SK-N-SH treated with all-trans-retinoic acid at 6 μM for 48 hours (cell line): Measurements from ENCODE around the gene GNG13.

Experiments
- ATAC-seq: fragments of 200-7000 bp; cut with Tn5 transposase; 3 replicates; pipeline ENCODE4 v1.9.1; 2020; ENCODE audit warnings: mild to moderate bottlenecking, moderate library complexity
- ARNTL ChIP-seq: fragments of 450-650 bp; formaldehyde crosslinking; IDR thresholded peaks from 2 replicates; pipeline ENCODE4 v1.5.0; 2020; ENCODE audit warnings: low read depth, mild to moderate bottlenecking, moderate library complexity, borderline replicate concordance
- BACH2 ChIP-seq: fragments of 250-450 bp; sonication (Bioruptor Pico); IDR thresholded peaks from 2 replicates; pipeline ENCODE4 v1.9.0; 2021; ENCODE audit warnings: mild to moderate bottlenecking, borderline replicate concordance
- CREB5 ChIP-seq: fragments of 250-450 bp; sonication (Bioruptor Pico); IDR thresholded peaks from 2 replicates; pipeline ENCODE4 v1.5.1; 2020; ENCODE audit warnings: low read depth, mild to moderate bottlenecking, moderate library complexity
- CSDC2 ChIP-seq: fragments of 250-450 bp; sonication (Bioruptor Pico); IDR thresholded peaks from 2 replicates; pipeline ENCODE4 v1.5.0; 2020; ENCODE audit warnings: mild to moderate bottlenecking, moderate library complexity
- CSRNP3 ChIP-seq: fragments of 250-450 bp; sonication (Bioruptor Pico); IDR thresholded peaks from 2 replicates; pipeline ENCODE4 v1.5.1; 2021; ENCODE audit warnings: mild to moderate bottlenecking, moderate library complexity
- ESRRG ChIP-seq: fragments of 250-450 bp; sonication (Bioruptor Pico); IDR thresholded peaks from 2 replicates; pipeline ENCODE4 v1.6.1; 2021; ENCODE audit warnings: mild to moderate bottlenecking
- GLIS3 ChIP-seq: fragments of 250-450 bp; sonication (Bioruptor Pico); IDR thresholded peaks from 2 replicates; pipeline ENCODE4 v1.5.0; 2020; ENCODE audit warnings: mild to moderate bottlenecking, moderate library complexity
- ISL1 ChIP-seq: fragments of 250-450 bp; sonication (Bioruptor Pico); IDR thresholded peaks from 2 replicates; pipeline ENCODE4 v2.1.2; 2022; ENCODE audit warnings: mild to moderate bottlenecking, moderate library complexity
- PATZ1 ChIP-seq: fragments of 250-450 bp; sonication (Bioruptor Pico); IDR thresholded peaks from 2 replicates; pipeline ENCODE4 v1.8.0; 2020; ENCODE audit warnings: mild to moderate bottlenecking, moderate library complexity, borderline replicate concordance
- POU6F1 ChIP-seq: fragments of 250-450 bp; sonication (Bioruptor Pico); IDR thresholded peaks from 2 replicates; pipeline ENCODE4 v1.8.0; 2021; ENCODE audit warnings: low read depth, mild to moderate bottlenecking, moderate library complexity, borderline replicate concordance
- PPARA ChIP-seq: fragments of 250-450 bp; sonication (Bioruptor Pico); IDR thresholded peaks from 2 replicates; pipeline ENCODE4 v1.5.0; 2020; ENCODE audit warnings: mild to moderate bottlenecking, borderline replicate concordance
- TCF4 ChIP-seq: fragments of 250-450 bp; sonication (Bioruptor Pico); IDR thresholded peaks from 2 replicates; pipeline ENCODE4 v1.8.0; 2021; ENCODE audit warnings: mild to moderate bottlenecking, moderate library complexity, borderline replicate concordance
- ZC3H10 ChIP-seq: fragments of 250-450 bp; sonication (Bioruptor Pico); IDR thresholded peaks from 2 replicates; pipeline ENCODE4 v1.5.1; 2021; ENCODE audit warnings: mild to moderate bottlenecking, moderate library complexity
- ZFP30 ChIP-seq: fragments of 450-650 bp; formaldehyde crosslinking; IDR thresholded peaks from 2 replicates; pipeline ENCODE4 v1.5.0; 2022; ENCODE audit warnings: mild to moderate bottlenecking, moderate library complexity
- ZNF565 ChIP-seq: fragments of 450-650 bp; formaldehyde crosslinking; conservative IDR thresholded peaks from 2 replicates; pipeline ENCODE4 v1.5.0; 2020; ENCODE audit warnings: low read depth, mild to moderate bottlenecking, moderate library complexity
- ZNF8 ChIP-seq: fragments of 450-650 bp; formaldehyde crosslinking; IDR thresholded peaks from 2 replicates; pipeline ENCODE4 v1.5.0; 2020; ENCODE audit warnings: mild to moderate bottlenecking, moderate library complexity

Gene GNG13

GRCh38 chr16:764184-764750, 36.3 kb downstream of the GNG13 start:
- ATAC-seq: no peak; the same call in 2 of the 3 replicates
- TF ChIP-seq POU6F1 (CRISPR knock-in tag): no peak
- TF ChIP-seq GLIS3 (CRISPR knock-in tag): no peak
- TF ChIP-seq CSDC2 (CRISPR knock-in tag): no peak
- TF ChIP-seq ZC3H10 (CRISPR knock-in tag): no peak
- TF ChIP-seq PPARA (CRISPR knock-in tag): no peak

- TF ChIP-seq BACH2 (CRISPR knock-in tag) (no peak), GLIS3 (CRISPR knock-in tag) (no peak), CREB5 (CRISPR knock-in tag) (no peak), ZNF8 (CRISPR knock-in tag) (no peak), TCF4 (CRISPR knock-in tag) (no peak), ZNF565 (CRISPR knock-in tag) (no peak)
- ATAC-seq: no peak
Observed at GRCh38 chr16:763369-764183, 37.0 kb downstream of the GNG13 start.

GRCh38 chr16:762595-763268, 37.8 kb downstream of the GNG13 start:
- TF ChIP-seq POU6F1 (CRISPR knock-in tag): no peak
- no peak for TF ChIP-seq ZC3H10 (CRISPR knock-in tag)
- no peak for TF ChIP-seq ISL1 (CRISPR knock-in tag)
- TF ChIP-seq PPARA (CRISPR knock-in tag): no peak
- no peak for TF ChIP-seq ARNTL (CRISPR knock-in tag)
- no peak for TF ChIP-seq PATZ1 (CRISPR knock-in tag)
- no peak for TF ChIP-seq TCF4 (CRISPR knock-in tag)
- TF ChIP-seq ZFP30 (CRISPR knock-in tag): no peak
- ATAC-seq: no peak

GRCh38 chr16:761625-762513, 38.7 kb downstream of the GNG13 start:
- no peak for ATAC-seq

More at GRCh38 chr16:761625-762513, 38.7 kb downstream of the GNG13 start:
- no peak for TF ChIP-seq ESRRG (CRISPR knock-in tag)
- TF ChIP-seq ISL1 (CRISPR knock-in tag): no peak
- no peak for TF ChIP-seq CSDC2 (CRISPR knock-in tag)
- TF ChIP-seq CSRNP3 (CRISPR knock-in tag): no peak
- TF ChIP-seq, all 23 proteins: peak for 0
